GM10266 (cell line): ENCODE results near the gene STK4.

ENCODE experiments used
- DNase-seq: peaks from one replicate; pipeline ENCODE4 v3.0.0; 2012; ENCODE audit errors: extremely low spot score
- TF ChIP-seq, protein P1 (sequence below): IDR thresholded peaks from 2 replicates; pipeline ENCODE4 v1.5.1; 2012; ENCODE audit warnings: mild to moderate bottlenecking, low read depth; ENCODE audit not compliant: control insufficient read depth, insufficient read depth; ENCODE audit errors: missing control alignments

Gene STK4

DNA sequence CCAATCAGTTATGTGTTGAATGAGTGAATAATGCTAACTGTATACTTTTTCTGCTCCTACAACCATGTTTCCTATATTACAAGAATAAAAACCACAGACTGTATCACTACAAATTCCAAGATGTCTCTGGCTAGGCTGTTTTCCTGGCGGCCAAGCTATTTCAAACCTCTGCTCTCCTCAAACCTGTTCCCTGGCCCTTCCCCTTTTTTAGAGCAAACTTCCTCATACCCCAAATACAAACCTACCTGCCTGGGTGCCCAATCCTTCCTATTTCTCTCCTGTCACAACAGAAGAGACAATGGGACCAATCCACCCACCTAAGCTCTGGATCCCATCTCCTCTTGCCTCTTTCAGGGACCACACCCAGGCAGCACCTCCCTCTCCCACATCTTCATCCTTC lies 13.6 kb upstream of the STK4 start:
- DNase-seq, result no peak
- TF ChIP-seq, protein P1, sequence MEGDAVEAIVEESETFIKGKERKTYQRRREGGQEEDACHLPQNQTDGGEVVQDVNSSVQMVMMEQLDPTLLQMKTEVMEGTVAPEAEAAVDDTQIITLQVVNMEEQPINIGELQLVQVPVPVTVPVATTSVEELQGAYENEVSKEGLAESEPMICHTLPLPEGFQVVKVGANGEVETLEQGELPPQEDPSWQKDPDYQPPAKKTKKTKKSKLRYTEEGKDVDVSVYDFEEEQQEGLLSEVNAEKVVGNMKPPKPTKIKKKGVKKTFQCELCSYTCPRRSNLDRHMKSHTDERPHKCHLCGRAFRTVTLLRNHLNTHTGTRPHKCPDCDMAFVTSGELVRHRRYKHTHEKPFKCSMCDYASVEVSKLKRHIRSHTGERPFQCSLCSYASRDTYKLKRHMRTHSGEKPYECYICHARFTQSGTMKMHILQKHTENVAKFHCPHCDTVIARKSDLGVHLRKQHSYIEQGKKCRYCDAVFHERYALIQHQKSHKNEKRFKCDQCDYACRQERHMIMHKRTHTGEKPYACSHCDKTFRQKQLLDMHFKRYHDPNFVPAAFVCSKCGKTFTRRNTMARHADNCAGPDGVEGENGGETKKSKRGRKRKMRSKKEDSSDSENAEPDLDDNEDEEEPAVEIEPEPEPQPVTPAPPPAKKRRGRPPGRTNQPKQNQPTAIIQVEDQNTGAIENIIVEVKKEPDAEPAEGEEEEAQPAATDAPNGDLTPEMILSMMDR, result no peak

DNA sequence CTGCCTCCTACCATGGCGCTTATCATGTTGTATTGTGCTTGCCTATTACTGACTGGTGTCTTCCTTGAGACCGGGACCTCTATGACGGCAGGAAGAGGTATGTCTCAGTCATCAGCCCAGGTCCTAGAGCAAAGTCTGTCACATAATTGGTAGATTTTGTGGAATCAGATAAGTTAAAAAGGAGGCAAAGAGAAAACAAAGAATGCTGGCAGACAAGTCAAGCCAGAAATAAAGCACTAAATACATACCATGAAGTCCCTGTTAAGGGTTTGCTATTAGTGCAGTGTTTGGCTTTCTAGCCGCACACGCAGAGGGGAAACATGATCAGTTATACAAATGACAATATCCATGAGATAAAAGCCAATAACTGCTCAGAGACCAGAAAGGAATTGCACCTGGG lies 12.1 kb upstream of the STK4 start:
- no peak for DNase-seq
- TF ChIP-seq, protein P1, result no peak

- TF ChIP-seq, protein P1, result no peak
- DNase-seq, result no peak
Observed at GRCh38 chr20:44955270-44955669, 11.0 kb upstream of the STK4 start.

GRCh38 chr20:44956410-44956809 lies 9.9 kb upstream of the STK4 start:
- TF ChIP-seq, protein P1, result no peak
- no peak for DNase-seq

- TF ChIP-seq, protein P1, result no peak
- no peak for DNase-seq
Observed at GRCh38 chr20:44958276-44958675, 8.0 kb upstream of the STK4 start.

- DNase-seq, result no peak
- TF ChIP-seq, protein P1, result no peak
Observed at GRCh38 chr20:44959082-44959637, 7.2 kb upstream of the STK4 start.

GRCh38 chr20:44959638-44960102 lies 6.6 kb upstream of the STK4 start:
- TF ChIP-seq, protein P1, result no peak
- peak; percentile 56 for DNase-seq
